AG04450 (cell line): ENCODE data around the gene OPCML. TPM values are rescaled to one million over a fixed set of nuclear protein-coding genes. Genes with fewer than 3 reads are reported as not detected.

Experiments used
- CTCF ChIA-PET: fragments of 300-600, 350-600 bp; formaldehyde crosslinking; extraction: SDS; loops from one replicate; lab custom pipeline; 2022; ENCODE audit warnings: antibody characterized with exemption, inconsistent platforms; lab: Charles Lee
- POLR2A ChIA-PET: fragments of 350-600 bp; formaldehyde crosslinking; extraction: SDS; loops from one replicate; lab custom pipeline; 2021; ENCODE audit warnings: antibody characterized with exemption, inconsistent platforms; lab: Yijun Ruan, JAX
- DNase-seq: peaks from one replicate; pipeline ENCODE4 v3.0.0-alpha.2; 2011; ENCODE audit warnings: low read depth, low spot score
- H3K27ac ChIP-seq: one replicate; pipeline ENCODE4 v1.5.1; 2012; ENCODE audit warnings: low read depth, low read length, control low read depth
- H3K27me3 ChIP-seq: one replicate; pipeline ENCODE4 v1.6.0; 2012; ENCODE audit warnings: low read length; ENCODE audit not compliant: control insufficient read depth, insufficient read depth
- H3K4me3 ChIP-seq: 2 replicates; pipeline ENCODE4 v1.5.1; 2011; ENCODE audit warnings: mild to moderate bottlenecking, low read depth, low read length, control low read depth
- H3K9me3 ChIP-seq: 2 replicates; pipeline ENCODE4 v1.5.1; 2012; ENCODE audit warnings: low read length; ENCODE audit not compliant: control insufficient read depth, insufficient read depth
- polyA plus RNA-seq: library from polyadenylated mRNA; depleted of rRNA; stranded (reverse); fragments of >200 nt; gene quantifications from 2 replicates; pipeline ENCODE4 v1.2.3, GENCODE V29; 2011
- TF ChIP-seq, protein P1 (sequence below): IDR thresholded peaks from 2 replicates; pipeline ENCODE4 v1.5.1; 2011; ENCODE audit warnings: low read depth, low read length, control low read depth, inconsistent platforms

OPCML gene
- polyA plus RNA-seq, 1 experiment = 1.1 TPM

DNA sequence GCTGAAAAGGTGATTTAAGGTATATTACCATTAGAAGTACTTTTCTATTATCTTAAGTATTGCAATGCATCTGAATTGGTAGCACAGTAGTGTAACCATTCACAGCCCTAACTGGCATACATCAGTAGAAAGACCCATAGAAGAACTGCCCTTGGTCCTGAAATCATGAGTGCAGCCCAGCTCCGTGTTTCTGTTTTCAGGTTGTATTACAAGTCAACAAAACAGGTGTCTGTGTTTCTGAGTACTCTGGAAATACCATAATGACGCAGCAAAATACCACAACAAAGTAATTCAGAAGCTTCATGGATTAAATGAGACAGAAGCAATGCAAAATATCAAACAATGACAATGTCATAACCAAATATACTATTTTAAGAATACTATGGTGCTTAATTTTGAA lies 226.3 kb downstream of the OPCML start:
- no peak overlapping the region for H3K27ac ChIP-seq
- DNase-seq = no peak
- H3K4me3 ChIP-seq = no peak overlapping the region
- TF ChIP-seq, protein P1, sequence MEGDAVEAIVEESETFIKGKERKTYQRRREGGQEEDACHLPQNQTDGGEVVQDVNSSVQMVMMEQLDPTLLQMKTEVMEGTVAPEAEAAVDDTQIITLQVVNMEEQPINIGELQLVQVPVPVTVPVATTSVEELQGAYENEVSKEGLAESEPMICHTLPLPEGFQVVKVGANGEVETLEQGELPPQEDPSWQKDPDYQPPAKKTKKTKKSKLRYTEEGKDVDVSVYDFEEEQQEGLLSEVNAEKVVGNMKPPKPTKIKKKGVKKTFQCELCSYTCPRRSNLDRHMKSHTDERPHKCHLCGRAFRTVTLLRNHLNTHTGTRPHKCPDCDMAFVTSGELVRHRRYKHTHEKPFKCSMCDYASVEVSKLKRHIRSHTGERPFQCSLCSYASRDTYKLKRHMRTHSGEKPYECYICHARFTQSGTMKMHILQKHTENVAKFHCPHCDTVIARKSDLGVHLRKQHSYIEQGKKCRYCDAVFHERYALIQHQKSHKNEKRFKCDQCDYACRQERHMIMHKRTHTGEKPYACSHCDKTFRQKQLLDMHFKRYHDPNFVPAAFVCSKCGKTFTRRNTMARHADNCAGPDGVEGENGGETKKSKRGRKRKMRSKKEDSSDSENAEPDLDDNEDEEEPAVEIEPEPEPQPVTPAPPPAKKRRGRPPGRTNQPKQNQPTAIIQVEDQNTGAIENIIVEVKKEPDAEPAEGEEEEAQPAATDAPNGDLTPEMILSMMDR = no peak
- ChIA-PET CTCF (no interaction called here), POLR2A (no interaction called here)
- H3K9me3 ChIP-seq = peaks cover 7% of the 10 kb centered on the region; the same call in 1 of the 2 replicates
- no peaks in the 10 kb centered on the region for H3K27me3 ChIP-seq

DNA sequence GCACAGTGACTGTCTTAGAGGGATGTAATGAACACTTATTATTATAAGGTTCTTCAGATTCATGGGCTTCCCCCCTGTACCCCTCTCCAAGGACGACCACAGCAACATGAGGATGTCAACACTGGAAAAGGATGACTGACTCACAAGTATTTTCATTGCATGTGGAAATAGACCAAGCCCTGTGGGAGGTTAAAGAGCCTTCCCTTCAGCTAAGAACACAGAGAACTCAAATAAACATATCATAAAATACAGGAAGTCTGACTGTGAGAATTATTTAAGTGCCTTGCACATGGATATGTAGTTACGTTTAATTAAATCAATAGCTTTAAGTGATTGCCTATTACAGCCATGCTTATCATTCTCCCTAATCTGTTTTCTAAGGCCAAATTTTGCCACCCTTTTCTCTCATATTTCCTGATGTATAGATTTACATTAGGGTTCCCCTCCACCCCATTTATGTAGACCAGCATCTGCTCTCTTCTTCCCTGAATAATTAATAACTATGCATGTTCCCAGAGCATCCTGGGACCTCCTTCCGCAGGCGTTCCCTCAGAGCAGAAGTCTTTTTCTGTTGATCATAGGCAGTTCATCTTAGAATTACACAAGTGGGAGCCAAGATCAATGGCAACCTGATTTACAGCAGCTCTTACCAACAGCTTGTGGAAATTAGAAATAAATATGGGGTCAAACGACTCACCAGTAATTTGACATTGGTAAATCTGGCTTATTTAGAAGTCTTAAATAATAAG lies 226.9 kb downstream of the OPCML start:
- H3K27me3 ChIP-seq = no peaks in the 10 kb centered on the region
- H3K27ac ChIP-seq = no peak overlapping the region
- POLR2A ChIA-PET = no interaction called here
- CTCF ChIA-PET = no interaction called here
- peaks cover 7% of the 10 kb centered on the region for H3K9me3 ChIP-seq
- TF ChIP-seq, protein P1 = no peak
- DNase-seq = no peak
- no peak overlapping the region for H3K4me3 ChIP-seq

DNA sequence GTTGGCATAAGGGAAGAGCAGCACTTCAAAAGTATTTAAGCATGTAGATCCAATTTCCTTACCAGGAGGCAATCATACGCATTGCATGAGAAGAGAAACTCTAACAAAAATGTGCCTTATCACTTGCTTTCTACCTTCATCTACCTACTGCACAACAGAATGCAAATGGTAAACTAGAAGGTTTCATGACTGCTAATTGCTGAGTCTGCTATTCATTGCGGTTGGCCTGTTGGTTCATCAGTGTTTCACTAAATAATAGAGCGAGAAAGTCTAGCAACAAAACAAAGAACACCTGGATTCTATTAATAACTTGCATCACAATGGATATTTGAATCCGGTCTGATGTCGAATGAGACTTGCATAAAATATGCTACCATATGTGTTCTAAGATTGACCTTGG lies 229.0 kb downstream of the OPCML start:
- no peak for DNase-seq
- Histone ChIP-seq H3K4me3 (no peak overlapping the region), H3K9me3 (peaks cover 5% of the 10 kb centered on the region), H3K27ac (no peak overlapping the region), H3K27me3 (no peaks in the 10 kb centered on the region)
- ChIA-PET POLR2A (no interaction called here), CTCF (no interaction called here)
- TF ChIP-seq, protein P1 = no peak

DNA sequence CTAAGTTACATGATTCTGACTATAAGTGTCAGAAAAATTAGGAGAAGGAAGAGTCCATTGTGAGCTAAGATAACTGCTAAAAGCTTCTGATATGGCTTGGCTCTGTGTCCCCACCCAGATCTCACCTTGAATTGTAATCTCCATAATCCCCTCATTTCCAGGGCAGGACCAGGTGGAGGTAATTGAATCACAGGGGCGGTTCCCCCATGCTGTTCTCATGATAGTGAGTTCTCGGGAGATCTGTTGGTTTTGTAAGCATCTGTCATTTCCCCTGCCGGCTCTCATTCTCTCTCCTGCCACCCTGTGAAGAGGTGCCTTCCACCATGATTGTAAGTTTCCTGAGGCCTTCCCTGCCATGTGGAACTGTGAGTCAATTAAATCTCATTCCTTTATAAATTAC lies 230.2 kb downstream of the OPCML start:
- H3K9me3 ChIP-seq = peaks cover 5% of the 10 kb centered on the region
- H3K27ac ChIP-seq = no peak overlapping the region
- no peaks in the 10 kb centered on the region for H3K27me3 ChIP-seq
- DNase-seq = no peak
- ChIA-PET CTCF (no interaction called here), POLR2A (no interaction called here)
- TF ChIP-seq, protein P1 = no peak
- H3K4me3 ChIP-seq = no peak overlapping the region

DNA sequence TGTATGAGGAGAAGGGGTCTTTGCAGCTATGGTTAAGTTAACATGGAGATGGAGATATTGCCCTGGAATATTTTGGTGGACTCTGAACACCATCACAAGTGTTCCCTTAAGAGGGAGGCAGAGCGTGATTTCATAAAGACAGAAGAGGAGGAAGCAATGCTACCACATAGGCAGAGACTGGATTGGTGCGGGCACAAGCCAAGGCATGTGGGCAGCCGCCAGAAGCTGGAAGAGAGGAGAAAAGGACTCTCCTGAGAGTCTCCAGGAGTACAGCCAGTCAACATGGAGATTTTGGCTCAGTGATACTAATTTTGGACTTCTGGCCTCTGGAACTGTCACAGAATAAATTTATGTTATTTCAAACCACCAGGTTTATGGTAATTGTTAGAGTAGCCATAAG lies 231.6 kb downstream of the OPCML start:
- DNase-seq = no peak
- Histone ChIP-seq H3K9me3 (peaks cover 5% of the 10 kb centered on the region), H3K4me3 (no peak overlapping the region), H3K27ac (no peak overlapping the region), H3K27me3 (no peaks in the 10 kb centered on the region)
- CTCF ChIA-PET = no interaction called here
- TF ChIP-seq, protein P1 = no peak
- POLR2A ChIA-PET = no interaction called here
